Stimulated activated CD8-positive, alpha-beta memory T cell treated with anti-CD3 and anti-CD28 coated beads, Interleukin-4, amount 100 ng/mL, for 4 hours (primary cell): ENCODE measurements around the gene KRTAP6-3.

ENCODE experiments used
- DNase-seq, 2 donors: peaks; one replicate each; pipeline ENCODE4 v3.0.0-alpha.2; 2020; ENCODE audit warnings: low read depth in 2 of 2, low spot score in 1 of 2

KRTAP6-3 gene

GRCh38 chr21:30592140-30592539 is at the start of gene KRTAP6-3:
Gene KRTAP6-3, plus strand, starts transcription at chr21:30592440. Its CDS starts 6 bp downstream, at chr21:30592446.
- no peak for DNase-seq

- no peak for DNase-seq
Observed at GRCh38 chr21:30552782-30553181, 39.5 kb upstream of the KRTAP6-3 start.

GRCh38 chr21:30555095-30555494 is 37.1 kb upstream of the KRTAP6-3 start:
- DNase-seq = no peak

- no peak for DNase-seq
Observed at GRCh38 chr21:30561264-30561895, 30.9 kb upstream of the KRTAP6-3 start, which contains the start of gene KRTAP19-7. Gene KRTAP19-7, minus strand, starts transcription at chr21:30561314. Its CDS starts 25 bp downstream, at chr21:30561289.

- DNase-seq = no peak
Observed at GRCh38 chr21:30561957-30562356, 30.3 kb upstream of the KRTAP6-3 start.

GRCh38 chr21:30563072-30563471 is 29.2 kb upstream of the KRTAP6-3 start:
- DNase-seq = no peak

GRCh38 chr21:30563630-30564029 is 28.6 kb upstream of the KRTAP6-3 start:
- no peak for DNase-seq

GRCh38 chr21:30567617-30568016 is 24.6 kb upstream of the KRTAP6-3 start:
- no peak for DNase-seq

GRCh38 chr21:30577766-30578165 is 14.5 kb upstream of the KRTAP6-3 start:
- DNase-seq = no peak

GRCh38 chr21:30579346-30579745 is 12.9 kb upstream of the KRTAP6-3 start:
- DNase-seq = no peak

GRCh38 chr21:30580132-30580531 is 12.1 kb upstream of the KRTAP6-3 start:
- no peak for DNase-seq

- DNase-seq = no peak
Observed at GRCh38 chr21:30582870-30583269, 9.4 kb upstream of the KRTAP6-3 start.

- DNase-seq = no peak
Observed at GRCh38 chr21:30590297-30590696, 1.9 kb upstream of the KRTAP6-3 start, which contains the start of gene KRTAP22-2. Gene KRTAP22-2, minus strand, starts transcription at chr21:30590397.

- no peak for DNase-seq
Observed at GRCh38 chr21:30598802-30599201, 6.6 kb downstream of the KRTAP6-3 start, which contains the start of gene KRTAP6-2. Gene KRTAP6-2, minus strand, starts transcription at chr21:30598902. Its CDS starts 28 bp downstream, at chr21:30598874.

GRCh38 chr21:30600787-30601186 is 8.5 kb downstream of the KRTAP6-3 start, which contains the start of gene KRTAP22-1:
Gene KRTAP22-1, plus strand, starts transcription at chr21:30601087.
- DNase-seq = no peak

- no peak for DNase-seq
Observed at GRCh38 chr21:30605968-30606367, 13.7 kb downstream of the KRTAP6-3 start.

GRCh38 chr21:30612132-30612531 is 19.9 kb downstream of the KRTAP6-3 start:
- DNase-seq = no peak

- DNase-seq = no peak
Observed at GRCh38 chr21:30613836-30614235, 21.6 kb downstream of the KRTAP6-3 start, which contains the start of gene KRTAP6-1. Gene KRTAP6-1, minus strand, starts transcription at chr21:30613930. Its CDS starts 26 bp downstream, at chr21:30613904.

GRCh38 chr21:30615199-30615598 is 23.0 kb downstream of the KRTAP6-3 start:
- no peak for DNase-seq

- no peak for DNase-seq
Observed at GRCh38 chr21:30616125-30616524, 23.9 kb downstream of the KRTAP6-3 start, which contains the start of gene KRTAP20-1. Gene KRTAP20-1, plus strand, starts transcription at chr21:30616425. Its CDS starts 30 bp downstream, at chr21:30616455.

- DNase-seq = no peak
Observed at GRCh38 chr21:30620080-30620479, 27.8 kb downstream of the KRTAP6-3 start.

- no peak for DNase-seq
Observed at GRCh38 chr21:30620522-30620921, 28.3 kb downstream of the KRTAP6-3 start, which contains the start of gene KRTAP20-4. Gene KRTAP20-4, plus strand, starts transcription at chr21:30620627.

GRCh38 chr21:30623362-30623761 is 31.1 kb downstream of the KRTAP6-3 start:
- DNase-seq = no peak
